GM12891 (cell line): ENCODE results near the gene ZNF581.

ENCODE experiments used
- PAX5 ChIP-seq: IDR thresholded peaks from 2 replicates; pipeline ENCODE4 v1.6.1; 2011; ENCODE audit warnings: low read length, moderate library complexity, mild to moderate bottlenecking; ENCODE audit not compliant: insufficient read depth, severe bottlenecking
- POLR2A ChIP-seq: IDR thresholded peaks from 2 replicates; pipeline ENCODE4 v1.6.1; 2011; ENCODE audit warnings: low read depth, low read length, control low read depth
- POLR2AphosphoS5 ChIP-seq: IDR thresholded peaks from 2 replicates; pipeline ENCODE4 v1.6.1; 2011; ENCODE audit warnings: low read depth, low read length, control low read depth

GRCh38 chr19:55646889-55647731, 3.7 kb downstream of the ZNF581 start:
- TF ChIP-seq POLR2AphosphoS5: no peak; the same call in 1 of the 2 replicates
- TF ChIP-seq PAX5: no peak
- no peak; the same call in 1 of the 2 replicates for TF ChIP-seq POLR2A
